GM12875 (cell line): Measurements from ENCODE around the gene YY1AP1.

ENCODE experiments used
- H3K4me3 ChIP-seq: one replicate; pipeline ENCODE4 v1.5.1; 2011; ENCODE audit warnings: low read depth, low read length, control low read depth
- TF ChIP-seq, protein P1 (sequence below): IDR thresholded peaks from 2 replicates; pipeline ENCODE4 v1.5.1; 2011; ENCODE audit warnings: low read depth, mild to moderate bottlenecking, control low read depth, inconsistent platforms, low read length, moderate library complexity, borderline replicate concordance; ENCODE audit not compliant: insufficient read depth

The YY1AP1 gene

DNA sequence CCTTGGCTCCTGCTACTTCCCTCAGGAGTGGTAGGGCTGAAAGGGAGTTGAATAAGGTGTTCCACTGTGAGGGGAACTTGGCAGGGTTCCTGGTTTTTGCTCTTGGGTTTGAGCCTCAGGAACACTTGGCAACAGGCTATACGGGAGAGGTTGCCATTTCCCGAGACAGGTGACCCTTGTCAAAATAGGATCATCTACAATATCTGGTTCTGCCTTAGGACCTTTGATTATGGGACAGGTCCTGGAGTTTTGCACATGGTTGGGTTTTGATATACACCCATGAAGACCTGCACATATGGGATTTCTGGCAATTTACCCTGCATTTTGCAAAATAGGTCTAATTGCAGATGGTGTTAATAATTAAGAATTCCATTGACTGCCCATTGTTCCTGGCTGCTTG, 31.1 kb downstream of the YY1AP1 start:
- H3K4me3 ChIP-seq: no peak overlapping the region
- TF ChIP-seq, protein P1, sequence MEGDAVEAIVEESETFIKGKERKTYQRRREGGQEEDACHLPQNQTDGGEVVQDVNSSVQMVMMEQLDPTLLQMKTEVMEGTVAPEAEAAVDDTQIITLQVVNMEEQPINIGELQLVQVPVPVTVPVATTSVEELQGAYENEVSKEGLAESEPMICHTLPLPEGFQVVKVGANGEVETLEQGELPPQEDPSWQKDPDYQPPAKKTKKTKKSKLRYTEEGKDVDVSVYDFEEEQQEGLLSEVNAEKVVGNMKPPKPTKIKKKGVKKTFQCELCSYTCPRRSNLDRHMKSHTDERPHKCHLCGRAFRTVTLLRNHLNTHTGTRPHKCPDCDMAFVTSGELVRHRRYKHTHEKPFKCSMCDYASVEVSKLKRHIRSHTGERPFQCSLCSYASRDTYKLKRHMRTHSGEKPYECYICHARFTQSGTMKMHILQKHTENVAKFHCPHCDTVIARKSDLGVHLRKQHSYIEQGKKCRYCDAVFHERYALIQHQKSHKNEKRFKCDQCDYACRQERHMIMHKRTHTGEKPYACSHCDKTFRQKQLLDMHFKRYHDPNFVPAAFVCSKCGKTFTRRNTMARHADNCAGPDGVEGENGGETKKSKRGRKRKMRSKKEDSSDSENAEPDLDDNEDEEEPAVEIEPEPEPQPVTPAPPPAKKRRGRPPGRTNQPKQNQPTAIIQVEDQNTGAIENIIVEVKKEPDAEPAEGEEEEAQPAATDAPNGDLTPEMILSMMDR: no peak

DNA sequence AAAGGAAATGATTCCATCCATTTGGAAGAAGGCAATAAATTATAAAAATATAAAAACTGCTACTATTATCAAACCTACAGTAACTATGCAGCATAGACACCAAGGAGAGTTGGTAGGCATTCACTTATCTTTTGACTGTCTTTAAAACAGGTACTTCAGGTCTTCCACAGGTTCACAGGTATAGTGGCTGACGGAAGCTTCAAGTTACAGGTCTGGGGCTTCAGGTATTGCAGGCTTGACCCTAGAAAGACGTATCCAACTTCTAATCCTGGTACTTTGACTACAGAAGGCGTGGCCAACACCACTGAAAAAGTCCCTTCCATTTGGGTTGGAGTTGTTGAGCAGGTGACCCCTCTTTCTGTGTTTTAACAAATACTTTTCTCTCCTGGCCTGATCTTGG, 35.6 kb downstream of the YY1AP1 start:
- H3K4me3 ChIP-seq: no peak overlapping the region
- TF ChIP-seq, protein P1: no peak

DNA sequence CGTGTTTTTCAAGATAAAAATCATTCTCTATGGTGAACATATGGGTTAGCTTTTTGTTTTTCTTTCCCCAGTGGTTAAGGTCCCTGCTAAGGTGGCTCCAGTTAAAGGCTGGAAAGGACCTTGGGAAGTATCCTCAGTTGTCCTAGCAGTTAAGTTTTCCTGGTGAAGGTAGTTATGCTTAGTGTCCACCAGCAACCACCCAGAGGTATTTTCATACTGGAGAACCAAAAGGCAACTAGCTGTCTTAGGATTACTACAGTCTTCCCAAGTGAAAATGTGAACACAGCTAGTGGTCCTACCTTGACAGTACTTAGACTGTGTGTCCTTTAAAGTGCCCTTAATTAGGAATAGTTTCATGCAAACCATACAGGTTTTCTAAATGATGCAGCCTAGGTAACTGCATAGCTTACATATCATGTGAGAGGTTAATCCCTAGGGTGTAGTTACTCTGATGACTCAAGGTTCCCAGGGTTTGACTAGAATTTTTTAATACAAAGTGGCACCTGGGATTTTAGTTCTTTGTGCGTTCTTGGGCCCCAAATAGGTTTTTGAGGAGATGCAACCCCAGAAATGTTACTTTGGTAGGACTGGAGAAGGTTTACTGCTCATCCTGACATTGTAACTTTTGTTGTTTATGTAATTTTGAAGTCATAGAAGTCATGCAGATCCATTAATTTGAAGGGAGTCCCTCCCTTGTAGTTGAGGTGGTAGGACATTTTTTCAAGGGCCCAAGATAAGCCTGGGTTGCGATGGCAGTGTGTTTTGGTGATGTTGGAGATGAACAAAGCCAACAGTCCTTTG, 36.5 kb downstream of the YY1AP1 start:
- TF ChIP-seq, protein P1: no peak

DNA sequence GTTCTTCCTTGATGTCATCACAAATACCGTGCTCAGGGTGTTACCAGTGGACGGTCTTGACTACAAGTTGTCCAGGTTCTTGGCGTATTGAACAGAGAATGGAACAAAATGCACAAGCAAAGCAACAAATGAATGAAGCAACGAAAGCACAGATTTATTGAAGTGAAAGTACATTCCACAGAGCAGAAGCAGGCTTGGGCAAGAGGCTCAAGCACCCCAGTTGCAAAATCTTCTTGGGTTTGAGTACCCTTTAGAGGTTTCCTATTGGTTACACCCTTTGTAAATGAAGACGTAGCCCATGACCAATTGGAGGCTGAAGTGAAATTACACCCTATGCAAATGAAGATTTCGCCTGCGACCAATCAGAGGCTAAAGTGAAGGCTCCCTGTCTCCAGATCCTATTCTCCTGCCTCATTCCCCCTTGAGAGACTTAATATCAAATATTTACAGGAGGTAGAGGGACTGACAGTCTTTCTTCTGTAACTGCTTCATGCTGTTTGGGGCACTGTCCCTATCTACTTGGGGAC, 38.3 kb downstream of the YY1AP1 start:
- TF ChIP-seq, protein P1: no peak
- no peak overlapping the region for H3K4me3 ChIP-seq

More for the DNA sequence above, 36.5 kb downstream of the YY1AP1 start:
- H3K4me3 ChIP-seq: no peak overlapping the region

DNA sequence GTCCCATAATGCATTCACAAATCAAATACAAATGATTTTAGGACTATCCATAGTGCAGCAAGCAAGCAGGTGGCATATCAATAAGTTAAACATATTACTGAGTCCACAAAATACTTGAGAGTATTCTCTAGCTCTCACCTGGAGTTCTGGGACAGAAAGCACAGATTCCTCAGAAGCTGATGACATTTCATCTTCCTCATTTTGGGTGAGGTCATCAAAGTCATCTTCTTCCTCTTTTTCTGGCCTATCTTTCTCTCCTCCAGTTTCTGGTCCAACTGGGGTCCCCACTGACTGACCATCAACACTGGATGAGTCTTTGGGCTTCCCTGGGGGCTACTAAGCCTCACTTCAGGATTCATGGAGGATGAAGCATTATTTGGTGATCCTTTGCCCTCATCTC, 38.9 kb downstream of the YY1AP1 start:
- H3K4me3 ChIP-seq: no peak overlapping the region
- TF ChIP-seq, protein P1: no peak

DNA sequence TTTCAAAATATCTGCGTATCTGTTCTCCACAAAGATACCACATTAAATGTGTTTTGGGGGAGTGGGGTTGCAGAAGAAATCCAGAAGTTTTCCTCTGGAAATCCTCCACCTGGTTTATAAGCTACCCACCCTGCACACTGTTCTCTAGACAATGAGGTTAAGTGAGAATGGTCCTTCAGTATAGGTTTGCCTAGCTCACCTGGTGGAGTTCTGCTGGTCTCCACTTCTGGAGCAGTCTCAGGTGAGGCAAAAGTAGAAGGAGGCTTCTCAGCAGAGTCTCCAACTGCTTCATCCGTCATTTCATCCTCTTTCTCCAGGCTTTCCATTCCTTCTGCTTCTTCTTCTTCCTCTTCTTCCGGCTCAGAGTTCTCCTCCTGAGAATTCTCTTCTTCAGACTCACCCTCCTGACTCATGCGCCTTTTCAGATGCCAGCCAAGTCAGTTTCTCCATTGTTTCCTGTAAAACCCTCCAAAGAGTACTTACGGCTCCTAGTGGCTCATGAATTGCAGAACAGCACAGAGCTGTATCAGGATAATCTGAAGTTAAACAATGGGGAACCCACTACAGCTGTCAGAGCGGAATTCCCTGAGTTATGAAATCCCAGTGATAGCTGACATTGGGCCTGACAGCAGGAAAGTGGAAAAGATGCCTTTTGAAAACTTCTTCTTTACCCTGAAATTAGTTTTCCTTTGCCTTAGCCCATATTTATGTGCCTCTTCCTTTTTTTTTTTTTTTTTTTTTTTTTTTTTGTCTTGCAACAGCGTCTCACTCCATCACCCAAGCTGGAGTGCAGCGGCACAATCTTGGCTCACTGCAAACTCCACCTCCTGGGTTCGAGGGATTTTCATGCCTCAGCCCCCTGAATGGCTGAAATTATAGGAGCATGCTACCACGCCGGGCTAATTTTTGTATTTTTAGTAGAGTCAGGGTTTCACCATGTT, 40.1 kb downstream of the YY1AP1 start:
- TF ChIP-seq, protein P1: no peak
- no peak overlapping the region for H3K4me3 ChIP-seq
